Activated naive CD4-positive, alpha-beta T cell treated with anti-CD3 and anti-CD28 coated beads, Interleukin-2, amount 50 U/mL, for 16 hours (primary cell): ENCODE results near the gene THSD4.

Experiments used
- DNase-seq: peaks from one replicate; pipeline ENCODE4 v3.0.0-alpha.2; 2020

THSD4 gene

DNA sequence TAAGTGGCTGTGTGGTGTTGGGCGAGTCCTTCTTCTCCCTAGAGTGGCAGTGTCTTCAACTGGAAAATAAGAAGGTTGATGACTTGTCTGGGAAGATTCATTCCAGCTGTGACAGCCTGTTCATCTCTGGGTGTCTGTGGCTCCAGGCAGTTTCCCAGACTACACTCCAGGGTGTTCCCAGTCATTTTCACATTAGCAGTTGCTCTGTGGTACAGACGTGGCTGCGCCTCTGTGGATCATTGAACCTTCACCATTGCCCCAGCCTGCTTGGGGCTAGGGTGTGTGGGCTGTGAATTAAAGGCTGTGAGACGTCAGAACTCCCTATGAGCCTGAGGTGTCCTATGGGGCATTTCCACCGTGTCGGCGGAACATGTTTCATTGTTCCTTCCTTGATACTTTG lies 455.5 kb downstream of the THSD4 start:
- no peak for DNase-seq

DNA sequence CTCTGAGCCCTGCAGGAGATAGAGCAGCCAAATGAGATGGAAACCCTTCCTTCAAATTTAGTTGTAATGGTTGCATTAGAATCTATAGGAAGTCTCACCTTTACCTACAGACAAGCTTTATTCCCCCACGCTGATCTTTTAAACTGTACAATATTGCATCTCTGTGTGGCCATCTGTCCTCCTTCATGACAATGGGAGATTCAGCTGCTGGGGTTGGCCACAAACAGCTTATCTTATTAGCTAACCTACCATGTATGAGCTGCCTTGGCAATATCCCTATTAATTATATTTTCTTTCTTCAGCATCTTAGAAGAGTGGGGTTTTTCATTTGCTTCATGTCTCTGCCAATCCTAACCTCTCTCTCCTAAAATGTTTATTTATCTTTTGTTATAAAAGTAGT lies 456.4 kb downstream of the THSD4 start:
- no peak for DNase-seq

DNA sequence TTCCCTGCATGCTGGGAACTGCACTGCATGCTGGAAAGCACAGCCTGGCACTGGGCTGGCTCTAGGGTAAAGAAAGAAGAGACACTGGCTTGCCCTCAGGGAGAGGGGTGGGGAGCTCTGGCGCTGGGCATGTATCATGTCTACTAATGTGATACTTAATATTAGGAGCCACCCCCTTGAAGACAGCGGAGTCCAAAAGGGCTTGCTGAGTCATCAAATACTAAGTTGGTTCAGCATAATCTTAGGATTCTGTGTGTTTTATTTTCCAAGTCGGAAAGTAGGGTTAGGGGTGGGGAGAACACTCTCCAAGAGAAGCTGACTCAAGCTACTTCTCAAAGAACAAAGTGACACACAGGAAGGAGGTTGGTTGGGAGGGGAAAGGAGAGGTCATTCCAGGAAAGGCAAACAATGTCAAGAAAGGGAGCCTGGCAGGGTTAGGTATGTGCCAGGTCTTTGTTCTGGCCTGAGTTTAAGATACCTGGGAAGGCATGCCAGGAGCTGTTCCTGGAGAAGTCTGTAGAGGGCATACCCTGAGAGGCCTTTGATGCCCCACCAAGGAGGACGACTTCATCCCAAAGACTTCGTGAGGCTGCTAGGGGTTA lies 457.3 kb downstream of the THSD4 start:
- DNase-seq, result no peak

DNA sequence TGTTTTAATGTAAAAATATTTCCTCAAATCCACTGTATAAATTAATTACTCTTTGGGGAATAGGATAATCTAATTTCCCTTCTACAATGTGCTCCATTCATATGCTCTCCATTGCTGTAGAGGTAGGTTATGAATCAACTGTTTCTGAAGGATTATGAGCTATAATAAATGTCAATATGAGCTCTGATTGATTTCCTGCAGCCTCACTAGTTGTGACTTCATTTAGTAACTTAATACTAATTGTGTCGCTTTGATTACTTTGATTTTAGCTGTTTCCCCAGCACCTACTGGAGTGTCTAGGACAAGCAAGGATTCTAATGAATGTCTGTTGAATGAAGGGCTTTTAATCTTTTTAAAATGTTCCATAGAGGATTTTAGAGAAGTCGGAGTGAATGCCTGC lies 458.3 kb downstream of the THSD4 start:
- no peak for DNase-seq

DNA sequence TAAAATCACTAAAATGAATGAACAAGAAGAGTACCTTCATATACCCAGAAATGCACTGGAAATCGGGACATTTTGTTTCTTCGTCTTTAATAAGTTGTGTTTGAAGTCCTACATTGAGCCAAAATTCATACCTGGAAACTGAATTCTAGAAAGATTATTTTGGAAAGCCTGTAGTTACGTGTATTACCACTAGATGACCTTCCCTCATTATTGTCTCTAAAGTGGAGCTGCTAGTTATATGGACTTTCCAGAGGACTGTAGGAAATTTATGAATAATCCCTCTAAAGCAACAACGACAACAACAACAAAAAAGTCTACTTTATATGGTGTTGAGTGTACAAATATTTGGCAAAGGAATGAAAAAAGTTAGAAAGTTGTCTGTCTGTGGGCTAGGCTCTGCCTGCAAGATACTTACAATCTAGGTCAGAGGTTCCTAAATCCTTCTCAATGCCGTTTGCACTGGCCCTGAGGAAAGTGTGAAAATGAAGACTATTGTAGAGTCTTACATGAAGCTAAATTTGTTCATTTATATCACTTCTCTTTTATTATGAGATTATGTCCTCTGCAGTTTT lies 460.3 kb downstream of the THSD4 start:
- no peak for DNase-seq

DNA sequence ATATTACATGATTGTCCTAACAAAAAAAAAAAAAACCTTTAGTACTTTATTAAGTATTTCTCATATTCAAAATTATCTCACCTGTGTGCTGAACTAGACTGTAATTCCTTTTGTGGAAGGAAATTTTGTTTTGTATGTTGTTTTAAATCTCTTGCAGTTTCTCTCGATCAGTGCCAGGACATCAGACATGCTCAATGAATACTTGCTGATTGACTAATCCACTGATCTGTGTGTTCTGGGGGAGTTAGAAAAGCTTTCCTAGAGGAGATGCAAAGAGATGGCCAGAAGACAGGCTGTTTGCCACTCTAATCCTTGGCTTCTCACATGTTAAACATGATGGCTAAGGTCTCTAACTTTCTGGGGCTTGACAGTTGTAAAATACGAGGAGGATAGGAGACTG lies 461.8 kb downstream of the THSD4 start:
- DNase-seq, result no peak

DNA sequence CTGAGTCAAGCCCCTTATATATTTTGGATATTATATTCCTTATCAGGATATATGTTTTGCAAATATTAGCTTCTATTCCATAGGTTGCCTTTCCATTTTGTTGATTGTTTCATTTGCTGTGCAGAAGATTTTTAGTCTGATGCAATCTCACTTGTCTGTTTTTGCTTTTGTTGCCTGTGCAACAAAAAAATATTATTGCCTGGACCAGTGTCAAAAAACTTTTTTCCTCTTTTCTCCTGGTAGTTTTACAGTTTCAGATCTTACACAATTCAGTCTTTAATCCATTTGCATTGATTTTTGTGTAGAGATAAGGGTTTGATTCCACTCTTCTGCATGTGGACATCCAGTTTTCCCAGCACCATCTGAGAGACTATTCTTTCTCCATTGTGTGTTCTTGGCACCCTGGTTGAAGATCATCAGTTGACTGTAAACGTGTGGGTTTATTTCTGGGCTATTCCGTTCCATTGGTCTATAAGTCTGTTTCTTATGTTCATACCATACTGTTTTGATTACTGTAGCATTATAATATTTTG lies 466.2 kb downstream of the THSD4 start:
- DNase-seq, result no peak

DNA sequence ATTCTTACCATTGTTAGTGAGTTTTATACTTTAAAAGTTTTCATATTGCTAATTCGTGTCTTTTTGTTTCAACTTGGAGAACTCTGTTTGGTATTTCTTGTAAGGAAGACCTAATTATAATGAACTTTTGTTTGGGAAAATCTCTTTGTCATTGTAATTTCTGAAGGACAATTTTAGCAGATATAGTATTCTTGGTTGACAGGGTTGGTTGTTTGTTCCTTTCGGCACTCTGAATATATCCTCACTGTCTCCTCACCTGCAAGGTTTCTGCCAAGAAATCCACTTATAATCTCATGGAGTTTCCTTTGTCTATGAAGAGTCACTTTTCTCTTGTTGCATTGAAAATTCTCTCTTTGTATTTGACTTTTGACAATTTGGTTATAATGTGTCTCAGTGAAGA lies 469.9 kb downstream of the THSD4 start:
- no peak for DNase-seq

DNA sequence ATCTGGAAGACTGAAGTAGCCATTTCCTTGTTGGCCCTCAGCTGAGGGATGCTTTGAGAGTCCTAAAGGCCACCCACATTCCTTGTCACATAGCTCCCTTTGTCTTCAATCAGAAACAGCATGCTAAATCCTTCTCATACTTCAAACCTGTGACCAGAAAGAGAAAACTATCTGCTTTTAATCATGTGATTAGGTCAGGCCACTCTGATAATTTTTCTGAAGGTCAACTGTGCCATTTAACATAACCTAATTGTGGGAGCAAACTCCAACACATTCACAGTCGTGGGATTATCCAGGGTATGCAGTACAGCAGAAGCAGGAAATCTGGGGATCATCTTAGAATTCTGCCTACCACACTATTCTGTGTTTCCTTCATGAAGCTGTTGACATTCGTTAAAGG lies 471.2 kb downstream of the THSD4 start:
- no peak for DNase-seq

DNA sequence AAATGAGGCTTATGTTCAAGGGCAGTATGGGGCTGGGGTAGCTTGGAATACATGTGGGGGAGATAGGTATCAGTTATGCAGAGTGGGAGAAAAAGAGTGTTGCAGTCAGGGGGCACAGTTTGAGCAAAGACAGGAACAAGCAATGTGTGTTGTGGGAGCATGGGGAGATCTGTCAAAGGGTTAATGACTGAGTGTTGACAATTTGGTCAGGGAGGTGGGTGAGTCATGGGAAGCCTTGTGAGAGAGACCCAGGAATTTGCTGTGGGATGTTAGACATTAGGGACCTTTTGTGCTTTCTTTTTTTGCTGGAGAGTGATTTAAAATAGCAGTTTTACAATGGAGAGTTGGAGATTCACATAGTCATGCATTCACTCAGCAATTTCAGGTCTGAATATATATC lies 473.5 kb downstream of the THSD4 start:
- no peak for DNase-seq

DNA sequence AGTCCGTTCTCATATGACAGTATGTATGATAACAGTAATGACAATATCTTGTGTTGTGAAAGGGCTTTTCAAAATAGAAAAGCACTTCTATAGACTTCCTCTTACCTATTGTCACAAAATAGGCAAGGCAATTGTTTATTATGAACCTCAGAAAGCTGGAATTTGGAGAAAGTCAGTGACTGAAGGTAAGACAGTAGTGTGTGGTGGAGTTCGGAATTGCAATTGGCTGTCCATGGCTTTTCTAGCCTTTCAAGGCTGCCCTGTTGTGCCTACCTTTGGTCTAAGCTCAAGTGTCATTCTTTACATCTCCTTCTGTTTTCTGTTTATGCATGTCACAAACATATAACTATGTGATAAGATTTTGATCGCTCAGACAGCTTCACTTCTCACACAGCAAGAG lies 475.8 kb downstream of the THSD4 start:
- no peak for DNase-seq

DNA sequence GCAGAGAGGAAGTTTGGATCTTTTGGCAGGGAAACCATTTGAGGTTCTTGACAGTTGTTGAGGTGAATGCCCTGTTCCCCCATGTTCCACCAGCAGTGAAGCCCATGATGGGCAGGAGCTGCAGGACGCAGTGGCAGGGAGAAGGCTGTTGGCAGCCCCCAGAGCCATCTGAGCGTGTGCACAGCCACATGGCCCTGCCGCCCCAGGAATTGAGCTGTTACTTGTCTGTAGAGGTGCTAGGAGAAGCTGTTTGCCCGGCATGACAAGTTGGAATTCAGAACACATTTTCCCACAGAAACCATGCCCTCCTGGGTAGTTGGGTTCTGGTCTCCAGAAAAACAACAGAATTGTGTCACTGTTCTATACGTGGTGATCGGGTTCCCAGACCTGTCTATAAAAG lies 476.9 kb downstream of the THSD4 start:
- no peak for DNase-seq

DNA sequence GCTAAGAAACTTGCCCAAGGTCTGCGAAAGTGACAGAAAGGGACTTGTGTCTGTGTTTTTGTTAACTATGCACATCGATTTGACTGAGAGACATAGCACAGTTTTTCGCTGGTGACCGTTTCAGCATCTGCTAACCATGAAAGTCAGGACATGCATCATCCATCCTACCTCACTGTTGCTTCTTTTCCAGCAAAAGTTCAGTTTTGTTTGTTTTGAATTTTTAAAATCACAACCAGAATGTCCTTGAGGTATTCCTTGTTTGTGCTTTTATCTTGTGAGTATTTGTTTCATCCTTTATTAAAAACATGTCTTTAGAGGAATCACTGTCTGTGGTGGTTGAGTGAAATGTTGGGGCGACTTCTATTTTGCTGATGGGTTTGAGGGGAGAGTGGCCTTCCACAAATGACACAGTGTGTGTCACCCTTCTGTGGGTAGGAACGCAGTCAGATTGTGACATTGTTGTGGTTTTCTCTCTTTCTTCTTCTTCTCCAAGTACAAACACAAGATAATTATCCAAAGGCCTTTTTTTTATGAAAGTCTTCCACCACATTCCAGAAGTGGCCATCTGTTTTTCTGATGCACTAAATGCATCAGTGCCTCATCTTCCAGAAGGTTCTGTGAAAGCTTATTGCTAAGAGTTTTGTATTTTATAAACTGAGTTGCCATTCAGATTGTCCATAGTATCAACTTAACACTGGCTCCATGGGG lies 480.7 kb downstream of the THSD4 start:
- no peak for DNase-seq

DNA sequence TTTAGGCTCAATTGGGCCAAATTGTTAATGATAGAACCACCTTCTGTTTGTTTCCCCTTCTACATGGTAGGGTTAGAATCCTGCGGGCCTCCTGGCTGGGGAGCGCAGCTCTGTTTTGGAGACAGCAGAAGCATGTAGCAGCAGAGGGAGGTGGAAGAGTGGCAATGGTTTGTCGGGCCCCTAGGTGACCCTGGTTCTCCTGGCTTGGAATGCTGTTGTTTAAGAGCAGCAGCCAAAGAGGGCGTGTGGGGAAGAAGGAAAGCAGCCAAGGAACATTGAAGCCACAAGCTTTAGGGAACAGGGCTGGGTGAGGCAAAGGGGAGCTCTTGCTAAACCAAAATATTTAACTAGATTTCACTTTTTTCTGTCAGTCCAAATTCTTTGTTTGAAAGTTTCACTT lies 481.4 kb downstream of the THSD4 start:
- DNase-seq, result no peak

DNA sequence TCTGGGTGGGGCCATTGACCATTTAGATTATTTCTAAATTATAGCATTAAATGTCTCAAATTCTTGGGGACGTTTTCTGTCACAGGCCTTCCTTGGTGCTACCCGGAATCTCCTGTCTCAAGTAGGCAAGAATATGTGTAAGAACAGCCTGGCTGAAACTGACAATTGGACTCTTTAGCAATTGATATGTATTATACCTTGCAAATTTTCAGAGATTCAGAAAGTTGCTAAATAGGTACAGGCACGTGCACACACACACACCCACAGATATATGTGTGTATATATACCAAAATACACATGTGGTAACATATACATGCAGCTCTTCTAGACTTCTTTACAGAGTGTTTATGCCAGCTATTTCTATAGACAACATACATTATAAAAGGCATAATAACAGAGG lies 481.9 kb downstream of the THSD4 start:
- DNase-seq, result no peak

DNA sequence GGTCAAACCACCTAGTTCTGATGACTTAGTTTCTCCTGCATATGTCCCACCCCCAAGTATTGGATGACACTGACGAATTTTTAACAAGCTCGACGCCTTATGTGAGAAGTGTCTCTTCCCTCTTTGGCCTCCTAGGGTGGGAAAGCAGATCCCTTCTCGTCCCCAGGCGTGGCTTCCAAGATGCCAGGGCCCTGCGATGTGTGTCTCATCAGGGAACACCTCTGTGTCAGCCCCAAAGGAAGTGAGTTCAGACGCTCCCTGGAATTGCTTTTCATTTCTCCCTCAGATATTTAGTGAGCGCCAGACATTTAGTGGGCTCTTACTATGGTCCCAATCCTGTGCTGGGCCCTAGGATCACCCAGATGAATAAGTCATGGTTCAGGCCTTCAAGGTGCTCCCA lies 482.4 kb downstream of the THSD4 start:
- no peak for DNase-seq

DNA sequence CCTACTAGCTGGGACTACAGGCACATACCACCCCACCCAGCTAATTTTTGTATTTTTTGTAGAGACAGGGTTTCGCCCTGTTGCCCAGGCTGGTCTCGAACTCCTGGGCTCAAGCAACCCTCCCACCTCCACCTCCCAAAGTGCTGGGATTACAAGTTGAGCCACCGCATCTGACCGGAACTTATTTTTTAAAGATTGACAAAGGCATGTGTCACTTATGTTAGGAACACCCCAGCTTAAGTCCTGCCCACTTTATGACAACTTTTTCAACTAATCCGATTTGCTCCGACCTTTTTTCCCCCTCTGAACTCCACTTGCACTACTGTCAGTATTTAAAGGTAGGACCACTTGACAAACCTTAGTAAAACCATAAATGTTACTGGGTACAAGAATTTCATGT lies 483.5 kb downstream of the THSD4 start:
- no peak for DNase-seq

DNA sequence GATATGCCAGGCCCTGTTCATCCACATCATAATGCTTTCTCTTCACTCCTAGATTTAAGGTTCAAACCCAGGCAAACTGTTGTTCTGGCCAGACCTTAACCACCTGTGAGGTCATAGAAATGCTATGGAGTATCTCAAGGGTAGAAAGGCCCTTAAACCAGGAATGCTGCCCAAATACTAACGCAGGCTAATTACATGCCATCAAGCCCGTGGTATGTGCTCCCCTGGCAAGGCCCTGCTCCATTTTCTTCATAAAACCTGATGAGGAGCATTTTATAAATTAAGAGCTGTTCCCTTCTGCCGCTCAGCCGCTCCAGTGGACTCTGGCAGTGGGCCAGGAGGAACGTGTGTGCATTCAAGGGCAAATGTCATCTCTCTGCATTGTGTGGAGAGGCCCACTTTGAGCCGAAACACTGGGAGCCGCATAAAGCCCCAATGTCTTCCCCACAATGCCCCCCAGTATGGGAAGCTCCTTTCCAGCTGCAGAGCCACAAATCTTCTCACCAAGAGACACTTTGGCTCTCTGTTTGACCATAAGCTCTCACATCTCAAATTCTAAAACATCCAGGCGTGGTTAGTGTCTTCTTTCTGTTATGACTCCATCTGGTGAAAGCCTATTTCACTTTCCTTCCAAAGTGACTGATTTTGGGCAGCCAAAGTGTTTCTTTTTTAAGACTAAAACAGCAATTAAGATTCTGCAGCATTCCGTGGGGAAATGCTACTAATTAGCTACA lies 484.3 kb downstream of the THSD4 start:
- no peak for DNase-seq

DNA sequence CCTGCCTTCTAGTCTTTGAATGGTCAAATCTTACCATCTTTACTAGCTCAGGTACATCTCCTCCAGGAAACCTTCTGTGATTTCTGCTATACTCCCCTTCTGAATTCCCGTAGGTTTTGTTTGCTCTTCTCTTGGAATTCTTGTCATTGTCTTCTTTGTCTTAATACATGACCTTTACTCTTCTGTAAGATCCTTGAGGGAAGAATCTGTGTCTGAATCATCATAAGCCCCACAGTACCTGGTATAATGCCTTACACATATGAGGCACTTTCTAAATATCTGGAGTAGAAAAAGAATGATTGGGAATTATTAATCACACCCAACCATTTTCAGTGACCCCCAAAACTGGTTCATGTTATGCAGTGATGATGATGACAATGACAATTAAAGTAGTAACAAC lies 485.0 kb downstream of the THSD4 start:
- DNase-seq, result no peak

DNA sequence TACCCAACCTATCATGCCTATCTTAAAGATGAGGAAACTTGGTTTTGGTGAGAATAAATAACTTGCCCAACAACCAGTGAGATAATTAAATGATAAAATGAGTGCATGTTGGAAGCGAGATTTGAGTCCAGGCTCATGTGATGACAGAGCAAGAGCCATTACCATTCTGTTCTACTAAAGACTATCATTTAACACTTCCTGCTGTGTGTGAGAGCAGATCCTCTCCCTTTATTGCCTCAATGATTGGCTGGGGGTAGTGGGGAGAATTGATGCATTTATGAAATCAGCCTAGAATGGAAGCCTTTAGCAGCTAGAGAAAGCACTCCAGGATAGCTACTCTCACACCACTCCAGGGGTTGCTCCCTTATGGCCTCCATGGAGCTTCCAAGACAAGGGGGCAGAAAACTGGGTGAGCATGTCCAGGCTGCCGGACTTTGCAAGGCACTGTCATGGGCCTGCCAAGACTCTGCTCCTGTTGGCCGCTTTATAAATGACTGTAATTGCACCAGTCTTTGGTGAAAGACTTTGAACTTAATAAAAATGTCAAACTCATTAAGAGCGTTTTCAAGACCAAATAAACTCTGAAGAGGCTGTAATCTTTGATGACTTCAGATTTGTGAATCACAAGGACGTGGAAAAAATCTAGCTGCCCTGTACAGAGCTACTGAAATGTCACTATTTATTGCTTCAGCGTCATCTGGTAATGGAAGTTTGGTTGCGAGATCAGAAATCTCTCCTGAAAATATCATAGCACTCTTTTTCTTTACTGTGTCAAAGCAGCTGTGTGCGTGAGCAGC lies 486.0 kb downstream of the THSD4 start:
- no peak for DNase-seq

DNA sequence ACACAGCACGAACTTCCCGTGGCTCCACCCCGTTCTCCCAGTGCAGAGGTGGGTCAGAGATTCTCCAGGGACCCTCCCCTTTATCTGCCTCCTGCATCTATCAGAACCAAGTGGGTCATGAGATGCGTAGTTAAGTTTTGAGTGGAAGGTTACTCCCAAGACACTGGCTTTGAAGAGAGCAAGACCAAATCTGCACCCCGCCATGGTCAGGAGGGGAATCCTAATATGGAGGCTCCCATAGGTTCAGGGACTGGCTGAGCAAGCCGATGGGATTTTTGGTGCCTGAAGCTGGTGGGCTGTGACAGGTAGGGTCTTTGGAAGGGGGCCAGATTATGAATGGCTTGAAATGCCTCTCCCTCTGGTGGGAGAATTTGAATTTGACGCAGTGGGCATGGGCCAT lies 488.1 kb downstream of the THSD4 start:
- DNase-seq, result no peak

DNA sequence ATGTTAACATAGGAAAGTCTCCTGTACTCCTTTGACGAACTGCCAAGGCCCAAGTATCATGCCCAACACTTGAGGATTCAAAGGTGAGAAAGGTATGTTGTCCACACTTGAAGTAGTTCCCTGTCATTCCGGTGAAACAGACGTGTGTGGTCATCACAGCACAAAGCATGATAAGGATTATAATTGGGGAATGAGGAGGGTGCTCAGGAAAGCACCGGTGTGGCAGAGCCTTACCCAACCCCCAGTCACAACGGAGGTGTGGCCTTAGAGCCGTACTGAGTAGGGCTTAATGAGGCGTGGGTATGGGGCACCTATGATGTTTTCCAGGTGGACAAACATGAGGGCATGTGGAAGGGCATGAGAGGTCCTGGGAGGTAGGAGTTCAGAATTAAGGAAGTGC lies 492.1 kb downstream of the THSD4 start:
- DNase-seq, result no peak
